GM23338 (cell line): ENCODE data around the gene CS. TPM values are rescaled to one million over a fixed set of nuclear protein-coding genes. Genes with fewer than 3 reads are reported as not detected.
"Not testable (repeated sequence)": the region's sequence is repeated elsewhere in the genome, so short reads cannot be mapped to it uniquely, and the experiment has no call there.

Experiments
- ATAC-seq: fragments of 200-7000 bp; cut with Tn5 transposase; 3 replicates; pipeline ENCODE4 v1.9.1; 2020
- DNase-seq: peaks from one replicate; pipeline ENCODE4 v3.0.0-alpha.2; 2015; ENCODE audit warnings: low spot score
- H2AFZ ChIP-seq: fragments of 200-600 bp; sonication (generic); 2 replicates; pipeline ENCODE4 v1.8.0; 2016; ENCODE audit warnings: antibody characterized with exemption, mild to moderate bottlenecking, moderate library complexity
- H3F3A ChIP-seq: fragments of 200-600 bp; sonication (generic); replicated peaks from 2 replicates; pipeline ENCODE4 v1.8.0; 2017; ENCODE audit warnings: antibody characterized with exemption, mixed run types, low read depth
- H3K27ac ChIP-seq: fragments of 200-600 bp; sonication (generic); 2 replicates; pipeline ENCODE4 v1.6.1; 2016; ENCODE audit warnings: low read depth
- H3K27me3 ChIP-seq: fragments of 200-600 bp; sonication (generic); 2 replicates; pipeline ENCODE4 v1.8.0; 2016; ENCODE audit warnings: mild to moderate bottlenecking, mixed run types, moderate library complexity; ENCODE audit not compliant: insufficient read depth
- H3K36me3 ChIP-seq: fragments of 200-600 bp; sonication (generic); 2 replicates; pipeline ENCODE4 v1.8.0; 2016; ENCODE audit warnings: mild to moderate bottlenecking; ENCODE audit not compliant: insufficient read depth
- H3K4me1 ChIP-seq: fragments of 200-600 bp; sonication (generic); 2 replicates; pipeline ENCODE4 v1.8.0; 2016; ENCODE audit warnings: mild to moderate bottlenecking, moderate library complexity; ENCODE audit not compliant: insufficient read depth
- H3K4me2 ChIP-seq: fragments of 200-600 bp; sonication (generic); 2 replicates; pipeline ENCODE4 v1.7.1; 2017; ENCODE audit warnings: mixed run types
- H3K4me3 ChIP-seq: fragments of 200-600 bp; sonication (generic); 2 replicates; pipeline ENCODE4 v1.6.1; 2016; ENCODE audit warnings: mixed run types
- H3K79me2 ChIP-seq: fragments of 200-600 bp; sonication (generic); replicated peaks from 2 replicates; pipeline ENCODE4 v1.8.0; 2017; ENCODE audit warnings: mild to moderate bottlenecking; ENCODE audit not compliant: insufficient read depth
- H3K9me2 ChIP-seq: fragments of 200-600 bp; sonication (generic); 2 replicates; pipeline ENCODE4 v1.8.0; 2017; ENCODE audit not compliant: insufficient read depth
- H4K20me1 ChIP-seq: fragments of 200-600 bp; sonication (generic); replicated peaks from 2 replicates; pipeline ENCODE4 v1.8.0; 2017; ENCODE audit warnings: mild to moderate bottlenecking; ENCODE audit not compliant: insufficient read depth
- H3K27ac Mint-ChIP-seq: 2 replicates; pipeline ENCODE4 v1.8.0; 2020; ENCODE audit warnings: inconsistent platforms, mild to moderate bottlenecking, moderate library complexity, mixed read lengths
- H3K27me3 Mint-ChIP-seq: 3 replicates; pipeline ENCODE4 v1.8.0; 2022; ENCODE audit warnings: low read depth, mild to moderate bottlenecking, moderate library complexity, mixed read lengths, inconsistent platforms; ENCODE audit not compliant: insufficient read depth, poor library complexity
- H3K36me3 Mint-ChIP-seq: 3 replicates; pipeline ENCODE4 v1.8.0; 2021; ENCODE audit warnings: low read depth, mild to moderate bottlenecking, inconsistent platforms, moderate library complexity, mixed read lengths
- H3K4me1 Mint-ChIP-seq: 3 replicates; pipeline ENCODE4 v1.8.0; 2020; ENCODE audit warnings: mild to moderate bottlenecking, inconsistent platforms, mixed read lengths
- H3K4me3 Mint-ChIP-seq: 3 replicates; pipeline ENCODE4 v1.8.0; 2021; ENCODE audit warnings: moderate library complexity, mild to moderate bottlenecking, inconsistent platforms, mixed read lengths
- H3K9me3 Mint-ChIP-seq: 3 replicates; pipeline ENCODE4 v1.8.0; 2020; ENCODE audit warnings: moderate library complexity, mild to moderate bottlenecking, inconsistent platforms, mixed read lengths
- CREB1 ChIP-seq: fragments of 250-450 bp; sonication (Bioruptor Pico); IDR thresholded peaks from 2 replicates; pipeline ENCODE4 v1.5.0; 2020; ENCODE audit warnings: low read depth, mild to moderate bottlenecking, moderate library complexity
- JUNB ChIP-seq: IDR thresholded peaks from one replicate; pipeline ENCODE4 v1.6.1; 2016; ENCODE audit warnings: antibody characterized with exemption; ENCODE audit not compliant: unreplicated experiment
- NANOG ChIP-seq: IDR thresholded peaks from 2 replicates; pipeline ENCODE4 v1.6.1; 2016; ENCODE audit warnings: antibody characterized with exemption, borderline replicate concordance
- ZNF114 ChIP-seq: fragments of 250-450 bp; sonication (Bioruptor Pico); IDR thresholded peaks from 2 replicates; pipeline ENCODE4 v1.5.0; 2020; ENCODE audit warnings: mild to moderate bottlenecking, moderate library complexity
- ZNF462 ChIP-seq: fragments of 250-450 bp; sonication (Bioruptor Pico); IDR thresholded peaks from 2 replicates; pipeline ENCODE4 v1.5.0; 2020; ENCODE audit warnings: mild to moderate bottlenecking, moderate library complexity
- polyA plus RNA-seq: library from polyadenylated mRNA; unstranded; fragments of >200 nt; fragmentation: Nextera tagmentation; extraction: Ambion mirVana; gene quantifications from 2 replicates; pipeline ENCODE4 v1.2.1, GENCODE V29; 2016
- total RNA-seq: library from RNA; depleted of rRNA; stranded (reverse); fragments of >200 nt; shearing (Covaris generic); gene quantifications from 2 replicates; pipeline ENCODE4 v1.2.3, GENCODE V29; 2014

Gene CS
- total and polyA plus RNA-seq, 2 experiments from 2014 or later, result 63.3 to 166 TPM

- TF ChIP-seq ZNF462, result no peak
- no peak for TF ChIP-seq JUNB
- no peak for TF ChIP-seq CREB1
- TF ChIP-seq ZNF114 (CRISPR knock-in tag), result no peak
- no peak for TF ChIP-seq NANOG
Observed at GRCh38 chr12:56286044-56286830, 13.9 kb downstream of the CS start (continued).

GRCh38 chr12:56284263-56284662, 15.9 kb downstream of the CS start:
- not testable (repeated sequence) for H3K27me3 Mint-ChIP-seq, H3K27ac ChIP-seq

More at GRCh38 chr12:56284263-56284662, 15.9 kb downstream of the CS start:
- not testable (repeated sequence) for H3K4me1 Mint-ChIP-seq, H3K4me2 ChIP-seq, H3K4me3 Mint-ChIP-seq, H3K27me3 ChIP-seq, H3K27ac Mint-ChIP-seq, H3K4me3 ChIP-seq, H4K20me1 ChIP-seq, H3K9me2 ChIP-seq, H3K79me2 ChIP-seq, DNase-seq, ATAC-seq, H2AFZ ChIP-seq, H3K9me3 Mint-ChIP-seq
- peaks cover 13% of the 10 kb centered on the region for H3K4me1 ChIP-seq
- peaks cover 60% of the 10 kb centered on the region for H3K36me3 Mint-ChIP-seq
- peaks cover 42% of the 10 kb centered on the region for H3K36me3 ChIP-seq
- peaks cover 20% of the 10 kb centered on the region for H3F3A ChIP-seq
